Parathyroid adenoma (tissue), 2 donors: ENCODE data around the gene TBC1D22A.

ENCODE experiments used
- H2AFZ ChIP-seq: fragments of 300-600 bp; sonication (generic); one replicate; pipeline ENCODE4 v1.7.0; 2017; ENCODE audit warnings: antibody characterized with exemption, mild to moderate bottlenecking
- H3K27ac ChIP-seq: fragments of 300-600 bp; sonication (generic); one replicate; pipeline ENCODE4 v1.7.0; 2017
- H3K27me3 ChIP-seq: fragments of 300-600 bp; sonication (generic); one replicate; pipeline ENCODE4 v1.7.0; 2017; ENCODE audit warnings: low read length; ENCODE audit not compliant: control insufficient read depth, insufficient read depth
- H3K36me3 ChIP-seq: fragments of 300-600 bp; sonication (generic); one replicate; pipeline ENCODE4 v1.7.0; 2017; ENCODE audit warnings: low read length; ENCODE audit not compliant: control insufficient read depth, insufficient read depth
- H3K4me1 ChIP-seq: fragments of 300-600 bp; sonication (generic); one replicate; pipeline ENCODE4 v1.7.0; 2017; ENCODE audit warnings: control low read depth
- H3K4me2 ChIP-seq: fragments of 300-600 bp; sonication (generic); one replicate; pipeline ENCODE4 v1.7.0; 2017; ENCODE audit warnings: low read length
- H3K4me3 ChIP-seq: fragments of 300-600 bp; sonication (generic); one replicate; pipeline ENCODE4 v1.7.0; 2017; ENCODE audit warnings: low read depth, low read length
- H3K79me2 ChIP-seq: fragments of 300-600 bp; sonication (generic); one replicate; pipeline ENCODE4 v1.7.0; 2017; ENCODE audit warnings: control low read depth
- H3K9ac ChIP-seq: fragments of 300-600 bp; sonication (generic); one replicate; pipeline ENCODE4 v1.7.0; 2017; ENCODE audit warnings: mild to moderate bottlenecking
- H3K9me3 ChIP-seq: fragments of 300-600 bp; sonication (generic); one replicate; pipeline ENCODE4 v1.7.0; 2017; ENCODE audit warnings: low read length; ENCODE audit not compliant: control insufficient read depth
- CTCF ChIP-seq: fragments of 300-600 bp; sonication (generic); IDR thresholded peaks from one replicate; pipeline ENCODE4 v1.7.0; 2017; ENCODE audit warnings: antibody characterized with exemption, mild to moderate bottlenecking
- donor health status: primary hyperparathyroidism.

TBC1D22A gene

GRCh38 chr22:47050401-47051051, 288.1 kb downstream of the TBC1D22A start:
- H3K4me1 ChIP-seq, result no peaks in the 10 kb centered on the region
- no peak overlapping the region for H3K4me3 ChIP-seq
- no peak overlapping the region for H3K9ac ChIP-seq
- no peak overlapping the region for H3K27ac ChIP-seq
- H3K36me3 ChIP-seq, result no peaks in the 10 kb centered on the region
- H3K27me3 ChIP-seq, result no peaks in the 10 kb centered on the region
- TF ChIP-seq CTCF, result no peak
- H3K9me3 ChIP-seq, result no peaks in the 10 kb centered on the region
- no peak overlapping the region for H3K4me2 ChIP-seq
- H3K79me2 ChIP-seq, result no peaks in the 10 kb centered on the region
- H2AFZ ChIP-seq, result no peak overlapping the region

- H3K9ac ChIP-seq, result no peak overlapping the region
- TF ChIP-seq CTCF, result no peak
- H3K27me3 ChIP-seq, result no peaks in the 10 kb centered on the region
- no peak overlapping the region for H2AFZ ChIP-seq
- H3K36me3 ChIP-seq, result no peaks in the 10 kb centered on the region
- H3K27ac ChIP-seq, result no peak overlapping the region
- no peaks in the 10 kb centered on the region for H3K79me2 ChIP-seq
- no peak overlapping the region for H3K4me3 ChIP-seq
- H3K9me3 ChIP-seq, result no peaks in the 10 kb centered on the region
- no peaks in the 10 kb centered on the region for H3K4me1 ChIP-seq
- no peak overlapping the region for H3K4me2 ChIP-seq
Observed at GRCh38 chr22:47051441-47052071, 289.1 kb downstream of the TBC1D22A start.

- no peak overlapping the region for H3K9ac ChIP-seq
- no peak for TF ChIP-seq CTCF
- no peaks in the 10 kb centered on the region for H3K4me1 ChIP-seq
- no peaks in the 10 kb centered on the region for H3K27me3 ChIP-seq
- no peaks in the 10 kb centered on the region for H3K79me2 ChIP-seq
- no peaks in the 10 kb centered on the region for H3K36me3 ChIP-seq
- H2AFZ ChIP-seq, result no peak overlapping the region
- H3K4me3 ChIP-seq, result no peak overlapping the region
- no peak overlapping the region for H3K4me2 ChIP-seq
- no peaks in the 10 kb centered on the region for H3K9me3 ChIP-seq
- H3K27ac ChIP-seq, result no peak overlapping the region
Observed at GRCh38 chr22:47052236-47053012, 290.0 kb downstream of the TBC1D22A start.

GRCh38 chr22:47053013-47053725, 290.7 kb downstream of the TBC1D22A start:
- TF ChIP-seq CTCF, result no peak
- Histone ChIP-seq H3K9me3 (no peaks in the 10 kb centered on the region), H3K4me2 (no peak overlapping the region), H3K36me3 (no peaks in the 10 kb centered on the region), H3K4me1 (no peaks in the 10 kb centered on the region), H3K4me3 (no peak overlapping the region), H3K27me3 (no peaks in the 10 kb centered on the region), H3K79me2 (no peaks in the 10 kb centered on the region), H2AFZ (no peak overlapping the region), H3K27ac (no peak overlapping the region), H3K9ac (no peak overlapping the region)
